HG02588 (cell line): ENCODE measurements around the gene SUCNR1.

Experiments
- ATAC-seq: cut with Tn5 transposase; IDR thresholded peaks from one replicate; pipeline ENCODE4 v1.9.1; 2021; ENCODE audit warnings: mild to moderate bottlenecking, moderate library complexity; ENCODE audit not compliant: unreplicated experiment

Gene SUCNR1

DNA sequence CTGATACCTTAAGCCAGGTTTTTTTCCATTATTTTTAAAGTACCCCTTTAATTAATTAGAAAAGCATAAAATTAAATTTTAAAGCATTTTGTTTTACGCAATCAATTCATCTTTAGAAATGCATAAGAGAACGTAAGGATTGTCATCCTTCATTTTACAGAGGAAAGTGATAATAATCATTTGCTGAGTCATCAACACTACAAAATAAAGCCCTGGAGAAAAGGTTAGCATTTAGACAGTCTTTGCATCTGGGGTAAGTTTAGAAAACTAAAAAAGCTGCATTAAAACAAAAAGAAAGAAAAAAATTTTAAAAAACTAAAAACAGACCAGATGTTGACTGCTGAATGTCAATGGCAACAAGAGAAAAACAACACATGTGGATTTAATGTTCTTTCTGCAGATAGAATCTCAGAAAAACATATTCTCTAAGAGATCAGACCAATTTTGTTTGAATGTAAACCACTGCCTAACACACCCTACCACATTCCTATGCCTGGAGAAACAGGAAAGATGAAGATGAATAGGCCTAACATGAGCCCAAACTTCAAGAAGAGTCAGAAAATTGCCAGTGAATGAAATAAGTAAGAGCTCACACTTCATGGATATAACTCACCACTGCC, 59.9 kb downstream of the SUCNR1 start:
- ATAC-seq: no peak
